ENCODE measurements around the gene NRF1. TPM values are rescaled to one million over a fixed set of nuclear protein-coding genes. Genes with fewer than 3 reads are reported as not detected.

Gene NRF1
- total RNA-seq, 1 donor from 2014 or later, result 19.3 TPM

DNA sequence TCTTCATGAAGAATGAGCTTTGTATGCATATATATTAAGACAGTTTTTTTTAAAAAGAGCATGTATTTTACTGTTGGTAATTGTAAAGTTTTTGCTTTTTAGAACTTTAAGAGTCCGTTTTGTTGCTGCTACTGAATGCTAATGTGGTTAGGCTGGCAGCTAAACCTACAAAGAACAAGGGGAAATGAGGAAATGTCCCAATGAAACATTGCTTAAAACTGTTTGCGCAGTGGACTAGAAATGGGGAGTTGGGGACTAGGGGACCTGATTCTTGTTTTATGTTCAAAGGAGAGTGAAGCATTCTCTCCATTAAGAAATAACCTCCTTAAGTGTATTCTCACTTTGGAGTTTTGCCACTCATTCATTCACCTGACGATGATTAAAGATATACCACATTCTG is 5.7 kb downstream of the NRF1 start:
- Histone ChIP-seq H3K27ac (no peak overlapping the region), H3K27me3 (no peaks in the 10 kb centered on the region)
- peak; percentile 66 for ATAC-seq

DNA sequence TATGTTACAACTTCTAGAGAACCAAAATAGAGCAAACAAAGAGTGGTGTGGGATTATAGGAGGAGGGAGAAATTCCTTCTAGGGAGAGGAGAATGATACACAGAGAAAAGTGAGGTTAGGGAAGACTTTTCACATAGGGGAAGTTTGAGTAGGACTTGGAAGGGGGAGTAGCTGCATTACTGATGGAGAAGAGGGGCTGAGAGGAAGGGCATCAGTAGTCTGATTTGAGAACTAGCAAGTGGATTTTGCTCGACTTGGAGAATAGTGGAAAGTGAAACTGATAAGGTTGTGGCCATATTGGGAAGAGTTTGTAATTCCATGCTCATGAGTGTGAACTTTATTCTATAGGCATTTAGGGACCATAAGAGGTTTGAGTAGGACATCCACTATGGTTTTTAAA is 6.1 kb downstream of the NRF1 start:
- ATAC-seq (peak; percentile 26), DNase-seq (no peak)
- H3K4me1 ChIP-seq, result peaks cover 49% of the 10 kb centered on the region
- H3K9me3 ChIP-seq, result no peaks in the 10 kb centered on the region
- intact Hi-C loops (cut with DNase I), result no loop called here
- H3K27me3 ChIP-seq, result no peaks in the 10 kb centered on the region
- no peak overlapping the region for H3K27ac ChIP-seq
- TF ChIP-seq, protein P1, sequence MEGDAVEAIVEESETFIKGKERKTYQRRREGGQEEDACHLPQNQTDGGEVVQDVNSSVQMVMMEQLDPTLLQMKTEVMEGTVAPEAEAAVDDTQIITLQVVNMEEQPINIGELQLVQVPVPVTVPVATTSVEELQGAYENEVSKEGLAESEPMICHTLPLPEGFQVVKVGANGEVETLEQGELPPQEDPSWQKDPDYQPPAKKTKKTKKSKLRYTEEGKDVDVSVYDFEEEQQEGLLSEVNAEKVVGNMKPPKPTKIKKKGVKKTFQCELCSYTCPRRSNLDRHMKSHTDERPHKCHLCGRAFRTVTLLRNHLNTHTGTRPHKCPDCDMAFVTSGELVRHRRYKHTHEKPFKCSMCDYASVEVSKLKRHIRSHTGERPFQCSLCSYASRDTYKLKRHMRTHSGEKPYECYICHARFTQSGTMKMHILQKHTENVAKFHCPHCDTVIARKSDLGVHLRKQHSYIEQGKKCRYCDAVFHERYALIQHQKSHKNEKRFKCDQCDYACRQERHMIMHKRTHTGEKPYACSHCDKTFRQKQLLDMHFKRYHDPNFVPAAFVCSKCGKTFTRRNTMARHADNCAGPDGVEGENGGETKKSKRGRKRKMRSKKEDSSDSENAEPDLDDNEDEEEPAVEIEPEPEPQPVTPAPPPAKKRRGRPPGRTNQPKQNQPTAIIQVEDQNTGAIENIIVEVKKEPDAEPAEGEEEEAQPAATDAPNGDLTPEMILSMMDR (IDR thresholded peaks at IDR 0.05), result no peak
- H3K36me3 ChIP-seq, result no peaks in the 10 kb centered on the region
- H3K4me3 ChIP-seq, result no peak overlapping the region

More for the DNA sequence above, 5.7 kb downstream of the NRF1 start:
- intact Hi-C loops (cut with DNase I), result no loop called here
- Histone ChIP-seq H3K36me3 (no peaks in the 10 kb centered on the region), H3K9me3 (no peaks in the 10 kb centered on the region), H3K4me1 (peaks cover 49% of the 10 kb centered on the region), H3K4me3 (no peak overlapping the region)
- DNase-seq, result no peak
- TF ChIP-seq, protein P1 (IDR thresholded peaks at IDR 0.05), result no peak

DNA sequence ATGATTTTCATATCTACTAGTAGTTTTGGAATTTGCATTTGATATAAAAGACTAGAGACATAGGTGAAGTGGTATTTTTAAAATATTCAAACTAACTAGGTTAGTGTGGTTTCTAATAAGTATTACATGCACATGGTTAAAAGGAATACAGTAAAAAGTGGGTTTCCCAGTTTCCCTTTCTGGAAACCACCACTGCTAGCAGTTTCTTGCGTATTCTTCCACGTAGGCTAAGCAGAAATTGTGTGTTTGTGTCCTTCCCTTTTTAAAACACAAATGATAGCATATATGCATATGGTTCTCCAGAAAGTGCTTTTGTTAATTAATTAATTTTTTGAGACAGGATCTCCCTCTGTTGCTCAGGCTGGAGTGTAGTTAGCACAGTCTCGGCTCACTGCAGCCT is 15.4 kb downstream of the NRF1 start:
- no peaks in the 10 kb centered on the region for H3K27me3 ChIP-seq
- TF ChIP-seq, protein P1 (IDR thresholded peaks at IDR 0.05), result no peak
- H3K27ac ChIP-seq, result no peak overlapping the region
- ATAC-seq (no peak), DNase-seq (no peak)
- H3K4me1 ChIP-seq, result peaks cover 4% of the 10 kb centered on the region
- no peak overlapping the region for H3K4me3 ChIP-seq
- no peaks in the 10 kb centered on the region for H3K36me3 ChIP-seq
- intact Hi-C loops (cut with DNase I), result no loop called here
- no peaks in the 10 kb centered on the region for H3K9me3 ChIP-seq

GRCh38 chr7:129630341-129630740 is 18.8 kb downstream of the NRF1 start:
- Histone ChIP-seq H3K27ac (no peak overlapping the region), H3K4me3 (no peak overlapping the region), H3K27me3 (no peaks in the 10 kb centered on the region), H3K9me3 (no peaks in the 10 kb centered on the region), H3K4me1 (peaks cover 4% of the 10 kb centered on the region), H3K36me3 (no peaks in the 10 kb centered on the region)
- ATAC-seq (no peak), DNase-seq (no peak)
- intact Hi-C loops (cut with DNase I), result no loop called here
- TF ChIP-seq, protein P1 (IDR thresholded peaks at IDR 0.05), result no peak

GRCh38 chr7:129634361-129635034 is 23.0 kb downstream of the NRF1 start:
- ATAC-seq (no peak), DNase-seq (no peak)
- intact Hi-C loops (cut with DNase I), result no loop called here
- TF ChIP-seq, protein P1 (IDR thresholded peaks at IDR 0.05), result no peak
- no peaks in the 10 kb centered on the region for H3K4me1 ChIP-seq
- H3K36me3 ChIP-seq, result no peaks in the 10 kb centered on the region
- no peak overlapping the region for H3K27ac ChIP-seq
- H3K27me3 ChIP-seq, result no peaks in the 10 kb centered on the region
- no peaks in the 10 kb centered on the region for H3K9me3 ChIP-seq
- no peak overlapping the region for H3K4me3 ChIP-seq
